Measurements from ENCODE around the gene PPP1R14B.

The PPP1R14B gene

DNA sequence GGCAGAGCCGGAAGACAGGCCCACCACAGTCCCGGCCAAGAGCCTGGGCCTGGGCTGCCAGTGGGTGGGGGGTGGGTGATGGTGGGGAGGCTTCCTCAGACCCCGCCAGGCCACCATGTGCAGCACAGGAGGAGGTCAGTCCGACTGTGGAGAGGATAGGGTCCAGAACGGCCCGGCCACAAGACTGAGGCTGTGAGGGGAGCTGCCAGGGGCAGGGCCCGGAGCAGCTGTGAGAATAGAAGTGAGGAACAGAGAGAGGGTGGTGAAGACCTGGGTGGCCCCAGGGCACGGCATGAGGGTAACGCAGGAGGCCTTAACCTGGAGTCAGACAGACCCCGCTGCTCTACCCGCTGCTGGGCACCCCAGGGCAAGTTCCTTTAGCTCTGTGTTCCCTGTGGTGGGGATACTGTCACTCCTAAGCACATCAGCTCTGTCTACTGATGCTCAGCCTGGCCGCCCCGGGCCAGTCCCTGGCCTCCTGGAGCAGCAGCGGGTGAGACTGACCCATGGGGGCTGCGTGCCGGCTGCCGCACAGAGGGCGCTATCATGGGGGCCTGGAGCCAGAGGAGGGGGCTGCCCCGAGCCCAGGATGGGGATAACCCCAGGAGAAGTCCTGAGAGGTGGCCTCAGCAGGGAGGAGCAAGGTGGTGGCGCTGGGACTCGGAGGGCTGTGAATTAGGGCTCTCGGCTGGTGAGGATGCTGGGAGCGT, 38.5 kb downstream of the PPP1R14B start:
- ATAC-seq: no peak

- ATAC-seq: peak; percentile 85
These were observed 39.3 kb downstream of the PPP1R14B start for GRCh38 chr11:64207256-64208085.

GRCh38 chr11:64206457-64207255, 40.1 kb downstream of the PPP1R14B start, which contains the start of gene FERMT3:
TSS of gene FERMT3 (plus strand) at chr11:64206721. CDS start at chr11:64207365, 644 bp downstream.
- ATAC-seq: peak; percentile 42 to 44

- ATAC-seq: peak in 1 of 2 donors; percentile 15
These were observed 42.2 kb downstream of the PPP1R14B start for GRCh38 chr11:64204464-64204989.

GRCh38 chr11:64204080-64204440, 42.7 kb downstream of the PPP1R14B start:
- ATAC-seq: no peak

DNA sequence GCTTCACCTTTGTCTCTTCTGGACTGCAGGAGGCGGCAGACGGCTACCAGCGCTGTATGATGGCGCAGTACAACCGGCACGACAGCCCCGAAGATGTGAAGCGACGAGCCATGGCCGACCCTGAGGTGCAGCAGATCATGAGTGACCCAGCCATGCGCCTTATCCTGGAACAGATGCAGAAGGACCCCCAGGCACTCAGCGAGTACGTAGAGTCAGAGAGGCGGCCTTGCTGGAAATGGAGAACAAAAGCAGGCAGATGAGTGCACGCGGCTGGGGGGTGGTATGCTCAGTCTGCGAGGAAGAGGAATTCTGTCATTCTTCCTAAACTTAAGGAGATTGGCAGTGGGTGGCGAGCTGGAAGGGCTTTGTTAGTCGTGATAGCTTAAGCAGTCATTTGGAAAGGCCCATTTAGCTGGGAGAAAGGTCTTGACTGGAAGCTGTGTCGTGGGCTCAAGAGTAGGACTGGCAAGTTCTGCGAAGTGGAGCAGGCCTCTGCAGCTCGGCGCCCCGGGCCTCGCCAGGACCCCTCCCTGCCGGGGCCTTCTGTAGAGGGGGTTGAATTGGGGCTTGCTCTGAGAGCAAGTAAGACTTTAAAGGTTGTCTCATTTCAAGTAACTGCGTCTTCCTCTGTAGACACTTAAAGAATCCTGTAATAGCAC, 43.2 kb downstream of the PPP1R14B start:
- no peak for ATAC-seq

- no peak for ATAC-seq
These were observed 43.8 kb downstream of the PPP1R14B start for GRCh38 chr11:64202992-64203391.

GRCh38 chr11:64201543-64201942, 45.2 kb downstream of the PPP1R14B start:
- ATAC-seq: no peak

- ATAC-seq: no peak
These were observed 48.2 kb downstream of the PPP1R14B start for GRCh38 chr11:64198511-64198910.

GRCh38 chr11:64196626-64197025, 50.1 kb downstream of the PPP1R14B start:
- ATAC-seq: no peak
